ENCODE measurements around the gene EEF2K. TPM values are rescaled to one million over a fixed set of nuclear protein-coding genes. Genes with fewer than 3 reads are reported as not detected.
"Not testable (repeated sequence)": the region's sequence is repeated elsewhere in the genome, so short reads cannot be mapped to it uniquely, and the experiment has no call there.

EEF2K gene
- total RNA-seq, 4 donors from 2014 or later, result 10.6 to 26.9 (median 16.2) TPM

- DNase-seq, result no peak
- no peaks in the 10 kb centered on the region for H3K9me3 ChIP-seq
- peaks cover 13 to 57% (median 15%) of the 10 kb centered on the region in 3 donors for H3K4me1 ChIP-seq
- H3K4me3 ChIP-seq, result peak overlapping the region in 1 of 4 donors; percentile 1
- peak overlapping the region in 1 of 4 donors; percentile 17 for H3K27ac ChIP-seq
- 33 to 34% methylated on average over 7 to 8 of the region's 8 CpGs for WGBS, 2 donors
- intact Hi-C loops (cut with DNase I), result no loop called here
- H3K36me3 ChIP-seq, result peaks cover 4 to 34% (median 16%) of the 10 kb centered on the region in 3 donors
- TF ChIP-seq POLR2A (IDR thresholded peaks at IDR 0.05), result no peak
- TF ChIP-seq, protein P1, sequence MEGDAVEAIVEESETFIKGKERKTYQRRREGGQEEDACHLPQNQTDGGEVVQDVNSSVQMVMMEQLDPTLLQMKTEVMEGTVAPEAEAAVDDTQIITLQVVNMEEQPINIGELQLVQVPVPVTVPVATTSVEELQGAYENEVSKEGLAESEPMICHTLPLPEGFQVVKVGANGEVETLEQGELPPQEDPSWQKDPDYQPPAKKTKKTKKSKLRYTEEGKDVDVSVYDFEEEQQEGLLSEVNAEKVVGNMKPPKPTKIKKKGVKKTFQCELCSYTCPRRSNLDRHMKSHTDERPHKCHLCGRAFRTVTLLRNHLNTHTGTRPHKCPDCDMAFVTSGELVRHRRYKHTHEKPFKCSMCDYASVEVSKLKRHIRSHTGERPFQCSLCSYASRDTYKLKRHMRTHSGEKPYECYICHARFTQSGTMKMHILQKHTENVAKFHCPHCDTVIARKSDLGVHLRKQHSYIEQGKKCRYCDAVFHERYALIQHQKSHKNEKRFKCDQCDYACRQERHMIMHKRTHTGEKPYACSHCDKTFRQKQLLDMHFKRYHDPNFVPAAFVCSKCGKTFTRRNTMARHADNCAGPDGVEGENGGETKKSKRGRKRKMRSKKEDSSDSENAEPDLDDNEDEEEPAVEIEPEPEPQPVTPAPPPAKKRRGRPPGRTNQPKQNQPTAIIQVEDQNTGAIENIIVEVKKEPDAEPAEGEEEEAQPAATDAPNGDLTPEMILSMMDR (IDR thresholded peaks at IDR 0.05), result peak; percentile 39 to 67 (median 53)
- H3K27me3 ChIP-seq, result no peaks in the 10 kb centered on the region
Measured at GRCh38 chr16:22300427-22301071, 94.5 kb downstream of the EEF2K start.

DNA sequence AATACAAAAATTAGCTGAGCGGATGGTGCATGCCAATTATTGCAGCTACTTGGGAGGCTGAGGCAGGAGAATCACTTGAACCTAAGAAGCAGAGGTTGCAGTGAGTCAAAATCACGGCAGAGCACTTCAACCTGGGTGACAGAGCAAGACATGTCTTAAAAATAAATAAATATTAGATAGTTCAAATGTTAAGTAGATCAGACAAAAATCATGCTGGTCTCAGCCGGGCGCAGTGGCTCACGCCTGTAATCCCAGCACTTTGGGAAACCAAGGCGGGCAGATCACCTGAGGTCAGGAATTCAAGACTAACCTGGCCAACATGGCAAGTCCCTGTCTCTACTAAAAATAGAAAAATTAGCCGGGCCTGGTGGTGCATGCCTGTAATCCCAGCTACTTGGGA, 95.3 kb downstream of the EEF2K start:
- 81 to 96% methylated on average over 6 to 7 of the region's 7 CpGs for WGBS, 2 donors

GRCh38 chr16:22302776-22303363, 96.8 kb downstream of the EEF2K start:
- no peak overlapping the region for H3K27ac ChIP-seq
- H3K9me3 ChIP-seq, result no peaks in the 10 kb centered on the region
- 82 to 95% methylated on average over 11 of the region's 12 CpGs for WGBS, 2 donors
- TF ChIP-seq POLR2A (IDR thresholded peaks at IDR 0.05), result no peak
- TF ChIP-seq, protein P1 (IDR thresholded peaks at IDR 0.05), result no peak
- H3K4me1 ChIP-seq, result peaks cover 13 to 49% (median 15%) of the 10 kb centered on the region in 3 donors
- peaks cover 11 to 58% (median 19%) of the 10 kb centered on the region in 3 donors for H3K36me3 ChIP-seq
- H3K4me3 ChIP-seq, result no peak overlapping the region
- no peaks in the 10 kb centered on the region for H3K27me3 ChIP-seq
- DNase-seq, result no peak
- intact Hi-C loops (cut with DNase I), result no loop called here

More for the DNA sequence above, 95.3 kb downstream of the EEF2K start:
- H3K9me3 ChIP-seq; H3K27ac ChIP-seq; DNase-seq; H3K27me3 ChIP-seq; H3K4me3 ChIP-seq; intact Hi-C loops (cut with DNase I): not testable (repeated sequence)
- peaks cover 11 to 43% (median 19%) of the 10 kb centered on the region in 3 donors for H3K36me3 ChIP-seq
- H3K4me1 ChIP-seq, result peaks cover 13 to 53% (median 15%) of the 10 kb centered on the region in 3 donors

GRCh38 chr16:22304411-22304810, 98.3 kb downstream of the EEF2K start:
- Histone ChIP-seq H3K27ac (no peak overlapping the region), H3K9me3 (no peaks in the 10 kb centered on the region), H3K27me3 (no peaks in the 10 kb centered on the region), H3K4me1 (peaks cover 9 to 33% (median 13%) of the 10 kb centered on the region in 3 donors), H3K36me3 (peaks cover 11 to 73% (median 24%) of the 10 kb centered on the region in 3 donors), H3K4me3 (no peak overlapping the region)
- 95 to 99% methylated on average over 4 of the region's 4 CpGs for WGBS, 2 donors
- TF ChIP-seq POLR2A (IDR thresholded peaks at IDR 0.05), result no peak
- TF ChIP-seq, protein P1 (IDR thresholded peaks at IDR 0.05), result no peak
- intact Hi-C loops (cut with DNase I), result no loop called here
- no peak for DNase-seq

GRCh38 chr16:22306788-22307187, 100.7 kb downstream of the EEF2K start:
- H3K4me3 ChIP-seq, result no peak overlapping the region
- no peaks in the 10 kb centered on the region for H3K27me3 ChIP-seq
- H3K9me3 ChIP-seq, result no peaks in the 10 kb centered on the region
- TF ChIP-seq, protein P1 (IDR thresholded peaks at IDR 0.05), result no peak
- no peak for TF ChIP-seq POLR2A (IDR thresholded peaks at IDR 0.05)
- no peak overlapping the region for H3K27ac ChIP-seq
- WGBS, 2 donors, result 96% methylated on average over 4 of the region's 9 CpGs; no CpG with 5 or more reads in 1 of the 2 donors
- DNase-seq, result no peak
- intact Hi-C loops (cut with DNase I), result no loop called here
- peaks cover 0 to 10% (median 6%) of the 10 kb centered on the region in 3 donors for H3K4me1 ChIP-seq
- H3K36me3 ChIP-seq, result peaks cover 18 to 97% (median 28%) of the 10 kb centered on the region in 3 donors
